OCI-LY7 (cell line): Measurements from ENCODE around the gene IFT88. TPM values are rescaled to one million over a fixed set of nuclear protein-coding genes. Genes with fewer than 3 reads are reported as not detected.

ENCODE experiments used
- BruUV-seq: library from RNA; stranded (reverse); fragments of 400-500 nt; replicated peaks from 2 replicates; lab custom pipeline; 2021; lab: Mats Ljungman, UMichigan
- CTCF ChIA-PET: fragments of 300-600 bp; sonication (Branson Sonifier 250); formaldehyde crosslinking; loops from one replicate; lab custom pipeline; 2022; ENCODE audit warnings: antibody characterized with exemption; ENCODE audit not compliant: unreplicated experiment; lab: Charles Lee
- POLR2A ChIA-PET: fragments of 300-600 bp; sonication (Branson Sonifier 250); formaldehyde crosslinking; loops from one replicate; lab custom pipeline; 2022; ENCODE audit warnings: antibody characterized with exemption; lab: Charles Lee
- DNase-seq: peaks from one replicate; pipeline ENCODE4 v3.0.0-alpha.2; 2015; ENCODE audit warnings: low spot score
- H2AFZ ChIP-seq: fragments of 200-600 bp; sonication (generic), shearing (Covaris generic); 2 replicates; pipeline ENCODE4 v1.6.1; 2014; ENCODE audit warnings: mild to moderate bottlenecking, antibody characterized with exemption, low read length, moderate library complexity
- H3K27ac ChIP-seq: fragments of 200-600 bp; sonication (generic); 2 replicates; pipeline ENCODE4 v1.5.1; 2014; ENCODE audit warnings: mixed run types, low read depth, mild to moderate bottlenecking, moderate library complexity, low read length, inconsistent platforms; ENCODE audit not compliant: poor library complexity, severe bottlenecking
- H3K36me3 ChIP-seq: fragments of 200-600 bp; sonication (generic); 2 replicates; pipeline ENCODE4 v1.6.1; 2014; ENCODE audit warnings: mild to moderate bottlenecking, antibody characterized with exemption, low read length, moderate library complexity, mixed read lengths; ENCODE audit not compliant: insufficient read depth
- H3K4me1 ChIP-seq: fragments of 200-600 bp; sonication (generic); 2 replicates; pipeline ENCODE4 v1.5.1; 2014; ENCODE audit warnings: mild to moderate bottlenecking, low read length; ENCODE audit not compliant: insufficient read depth, poor library complexity, severe bottlenecking
- H3K4me2 ChIP-seq: fragments of 200-600 bp; sonication (generic); 2 replicates; pipeline ENCODE4 v1.6.1; 2014; ENCODE audit warnings: mild to moderate bottlenecking, low read length
- H3K4me3 ChIP-seq: fragments of 200-600 bp; sonication (generic); 2 replicates; pipeline ENCODE4 v1.5.1; 2014; ENCODE audit warnings: mild to moderate bottlenecking, low read depth, low read length; ENCODE audit not compliant: poor library complexity, severe bottlenecking
- H3K79me2 ChIP-seq: fragments of 200-600 bp; sonication (generic); 2 replicates; pipeline ENCODE4 v1.6.1; 2016; ENCODE audit warnings: low read depth, mild to moderate bottlenecking, low read length, moderate library complexity, mixed read lengths; ENCODE audit not compliant: insufficient read depth
- H3K9me2 ChIP-seq: fragments of 200-600 bp; sonication (generic); 2 replicates; pipeline ENCODE4 v1.6.1; 2016; ENCODE audit warnings: mild to moderate bottlenecking, low read length, mixed read lengths; ENCODE audit not compliant: insufficient read depth
- H3K9me3 ChIP-seq: fragments of 200-600 bp; sonication (generic); 2 replicates; pipeline ENCODE4 v1.6.1; 2014; ENCODE audit warnings: mild to moderate bottlenecking, mixed run types, low read length, mixed read lengths
- H4K20me1 ChIP-seq: fragments of 200-600 bp; sonication (generic); 2 replicates; pipeline ENCODE4 v1.6.1; 2014; ENCODE audit warnings: mild to moderate bottlenecking, antibody characterized with exemption, low read length, moderate library complexity, mixed read lengths; ENCODE audit not compliant: insufficient read depth
- CTCF ChIP-seq: fragments of 200-600 bp; sonication (generic); conservative IDR thresholded peaks from 2 replicates; pipeline ENCODE4 v1.5.1; 2014; ENCODE audit warnings: mild to moderate bottlenecking, antibody characterized with exemption, low read length, moderate library complexity, mixed read lengths
- EZH2phosphoT487 ChIP-seq: fragments of 200-600 bp; sonication (generic); IDR thresholded peaks from 2 replicates; pipeline ENCODE4 v1.6.1; 2018; ENCODE audit warnings: low read depth, borderline replicate concordance, mild to moderate bottlenecking, mixed run types, antibody characterized with exemption, low read length, moderate library complexity, mixed read lengths
- intact Hi-C: fragments of 100-400 bp; cut with micrococcal nuclease; formaldehyde crosslinking; loops from one replicate; pipeline ENCODE4 v1.10.0; 2022; ENCODE audit not compliant: unreplicated experiment
- total RNA-seq, 2 experiments: library from RNA; depleted of rRNA in 1 of 2; stranded (reverse); fragments of >200 nt in 1 of 2; shearing (Covaris generic) in 1 of 2; gene quantifications; 2 replicates each; pipeline ENCODE4 v1.2.3, GENCODE V29; 2014 to 2022

The IFT88 gene
- total RNA-seq, 2 experiments from 2014 or later, result 6.1 to 6.9 TPM

DNA sequence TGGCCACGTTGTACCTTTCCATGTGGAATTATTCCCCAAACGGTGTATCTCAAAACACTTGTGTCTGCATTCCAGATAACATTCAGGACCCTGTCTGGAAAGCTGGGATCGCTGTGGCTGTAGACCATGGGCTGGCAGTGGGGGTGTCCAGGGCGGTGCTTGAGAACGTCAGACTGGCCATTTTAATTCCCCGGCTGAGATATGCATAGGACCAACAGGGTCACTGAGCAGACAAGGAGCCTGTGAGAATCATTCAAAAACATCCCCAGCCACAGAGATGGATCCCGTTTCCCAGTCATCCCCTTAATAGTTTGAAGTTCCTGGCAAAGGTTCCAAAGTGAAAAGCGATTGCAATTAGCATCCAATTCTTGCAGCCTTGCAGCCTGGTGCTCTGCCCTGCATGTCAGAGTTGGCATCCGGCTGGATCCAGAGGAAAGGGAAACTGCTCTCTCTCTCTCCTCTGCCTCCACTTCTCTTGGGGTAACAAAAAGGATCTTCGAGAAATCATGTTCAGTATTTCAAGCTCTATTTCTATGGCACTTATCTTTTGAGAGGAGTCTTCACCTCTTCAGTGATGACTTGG is 41.6 kb downstream of the IFT88 start:
- H3K9me2 ChIP-seq, result no peaks in the 10 kb centered on the region
- no peaks in the 10 kb centered on the region for H3K36me3 ChIP-seq
- H2AFZ ChIP-seq, result no peak overlapping the region
- H3K4me2 ChIP-seq, result no peak overlapping the region
- no peak overlapping the region for H3K27ac ChIP-seq
- H3K4me3 ChIP-seq, result no peak overlapping the region
- H3K4me1 ChIP-seq, result no peaks in the 10 kb centered on the region
- TF ChIP-seq EZH2phosphoT487, result no peak
- no peak for TF ChIP-seq CTCF
- H4K20me1 ChIP-seq, result no peaks in the 10 kb centered on the region
- intact Hi-C loops, result no loop called here
- BruUV-seq, result no TSS peak
- no peaks in the 10 kb centered on the region for H3K79me2 ChIP-seq
- H3K9me3 ChIP-seq, result no peaks in the 10 kb centered on the region
- POLR2A ChIA-PET, result no interaction called here
- no peak for DNase-seq
- CTCF ChIA-PET, result no interaction called here

DNA sequence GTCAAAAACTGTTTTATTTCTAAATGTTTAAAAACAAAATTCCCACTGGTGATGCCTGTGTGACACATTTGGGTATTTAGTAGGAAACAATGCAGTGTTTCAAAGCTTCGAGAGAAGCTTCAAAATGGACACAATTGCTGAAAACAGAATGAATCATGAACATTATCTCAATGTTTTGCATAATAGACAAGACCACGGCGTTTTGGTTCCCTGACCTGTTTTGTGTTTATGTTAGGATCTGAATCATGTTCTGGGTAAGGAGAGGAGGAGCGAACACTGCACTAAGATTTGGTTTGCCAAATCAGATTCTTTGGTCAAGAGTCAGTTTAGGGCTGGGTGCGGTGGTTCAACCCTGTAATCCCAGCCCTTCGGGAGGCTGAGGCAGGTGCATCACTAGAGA is 42.2 kb downstream of the IFT88 start:
- intact Hi-C loops, result no loop called here
- ChIA-PET POLR2A (no interaction called here), CTCF (no interaction called here)
- H2AFZ ChIP-seq, result no peak overlapping the region
- no peaks in the 10 kb centered on the region for H3K79me2 ChIP-seq
- no peaks in the 10 kb centered on the region for H3K9me2 ChIP-seq
- no peaks in the 10 kb centered on the region for H3K36me3 ChIP-seq
- no peak for TF ChIP-seq CTCF
- no peak for TF ChIP-seq EZH2phosphoT487
- H3K4me1 ChIP-seq, result no peaks in the 10 kb centered on the region
- no peaks in the 10 kb centered on the region for H4K20me1 ChIP-seq
- no peak overlapping the region for H3K27ac ChIP-seq
- no peak overlapping the region for H3K4me2 ChIP-seq
- H3K4me3 ChIP-seq, result no peak overlapping the region
- H3K9me3 ChIP-seq, result no peaks in the 10 kb centered on the region
- DNase-seq, result no peak
- BruUV-seq, result no TSS peak

- Histone ChIP-seq H3K36me3 (no peaks in the 10 kb centered on the region), H3K4me3 (no peak overlapping the region), H3K4me2 (no peak overlapping the region), H3K27ac (no peak overlapping the region), H4K20me1 (no peaks in the 10 kb centered on the region), H3K9me3 (no peaks in the 10 kb centered on the region), H3K9me2 (no peaks in the 10 kb centered on the region), H2AFZ (no peak overlapping the region), H3K4me1 (no peaks in the 10 kb centered on the region), H3K79me2 (no peaks in the 10 kb centered on the region)
- intact Hi-C loops, result no loop called here
- no peak for DNase-seq
- TF ChIP-seq EZH2phosphoT487, result no peak
- no peak for TF ChIP-seq CTCF
- ChIA-PET CTCF (no interaction called here), POLR2A (no interaction called here)
- no TSS peak for BruUV-seq
Observed at GRCh38 chr13:20610006-20610405, 43.0 kb downstream of the IFT88 start.
